Measurements from ENCODE around the gene TDP2. TPM values are rescaled to one million over a fixed set of nuclear protein-coding genes. Genes with fewer than 3 reads are reported as not detected.

TDP2 gene
- total RNA-seq, 1 donor from 2014 or later: 44.6 TPM

DNA sequence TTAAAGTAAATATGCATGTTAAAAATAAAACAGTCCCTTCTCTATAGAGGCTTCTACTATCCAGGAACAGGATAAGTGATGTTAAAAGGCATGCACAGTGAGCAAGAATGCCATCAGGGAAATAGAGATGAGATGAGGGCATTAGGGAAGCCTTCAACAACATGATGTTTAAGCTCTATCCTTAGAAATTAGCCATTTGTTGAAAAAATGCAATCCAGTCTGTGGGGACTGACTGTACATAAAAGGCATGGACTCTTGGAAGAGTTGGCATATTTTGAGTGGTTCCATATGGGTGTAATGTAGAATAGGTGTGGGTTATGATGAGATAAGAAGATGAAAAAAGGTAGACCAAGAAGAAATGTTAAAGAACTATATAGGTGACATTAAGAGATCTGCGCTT lies 26.5 kb downstream of the TDP2 start:
- TF ChIP-seq, protein P1, sequence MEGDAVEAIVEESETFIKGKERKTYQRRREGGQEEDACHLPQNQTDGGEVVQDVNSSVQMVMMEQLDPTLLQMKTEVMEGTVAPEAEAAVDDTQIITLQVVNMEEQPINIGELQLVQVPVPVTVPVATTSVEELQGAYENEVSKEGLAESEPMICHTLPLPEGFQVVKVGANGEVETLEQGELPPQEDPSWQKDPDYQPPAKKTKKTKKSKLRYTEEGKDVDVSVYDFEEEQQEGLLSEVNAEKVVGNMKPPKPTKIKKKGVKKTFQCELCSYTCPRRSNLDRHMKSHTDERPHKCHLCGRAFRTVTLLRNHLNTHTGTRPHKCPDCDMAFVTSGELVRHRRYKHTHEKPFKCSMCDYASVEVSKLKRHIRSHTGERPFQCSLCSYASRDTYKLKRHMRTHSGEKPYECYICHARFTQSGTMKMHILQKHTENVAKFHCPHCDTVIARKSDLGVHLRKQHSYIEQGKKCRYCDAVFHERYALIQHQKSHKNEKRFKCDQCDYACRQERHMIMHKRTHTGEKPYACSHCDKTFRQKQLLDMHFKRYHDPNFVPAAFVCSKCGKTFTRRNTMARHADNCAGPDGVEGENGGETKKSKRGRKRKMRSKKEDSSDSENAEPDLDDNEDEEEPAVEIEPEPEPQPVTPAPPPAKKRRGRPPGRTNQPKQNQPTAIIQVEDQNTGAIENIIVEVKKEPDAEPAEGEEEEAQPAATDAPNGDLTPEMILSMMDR (conservative IDR thresholded peaks at IDR 0.05): no peak
- no peak overlapping the region for H3K27ac Mint-ChIP-seq (ENCODE audit: unreplicated experiment)
- H3K27me3 Mint-ChIP-seq (ENCODE audit: low read depth): peaks cover 33% of the 10 kb centered on the region
- peaks cover 8% of the 10 kb centered on the region for H3K9me3 Mint-ChIP-seq
- no peak overlapping the region for H3K4me3 Mint-ChIP-seq
- H3K36me3 Mint-ChIP-seq (ENCODE audit: low read depth): peaks cover 2% of the 10 kb centered on the region
- peaks cover 2% of the 10 kb centered on the region for H3K4me1 Mint-ChIP-seq
- DNase-seq (ENCODE audit: low read depth, low spot score): no peak

DNA sequence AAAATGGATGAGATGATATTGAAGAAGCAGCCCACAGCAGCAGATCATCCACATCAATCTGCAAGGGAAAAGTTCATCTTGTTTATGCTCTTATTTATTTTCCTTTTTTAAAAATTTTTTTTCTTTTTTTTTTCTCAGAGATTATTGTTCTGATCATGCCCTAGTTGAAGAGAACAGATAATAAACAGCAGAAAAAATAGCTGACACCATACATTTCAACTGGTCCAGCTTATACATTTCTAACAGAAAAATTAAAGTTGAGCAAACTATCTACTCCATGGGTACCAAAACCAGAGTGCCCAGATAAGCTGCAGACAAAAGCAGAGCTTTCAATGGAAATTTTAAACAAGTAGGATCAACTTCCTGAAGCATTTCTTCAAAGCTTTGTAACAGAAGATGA lies 30.0 kb downstream of the TDP2 start:
- Mint-ChIP-seq H3K27ac (ENCODE audit: unreplicated experiment) (no peak overlapping the region), H3K4me1 (no peaks in the 10 kb centered on the region), H3K9me3 (peaks cover 8% of the 10 kb centered on the region), H3K4me3 (no peak overlapping the region), H3K36me3 (ENCODE audit: low read depth) (peaks cover 2% of the 10 kb centered on the region), H3K27me3 (ENCODE audit: low read depth) (peaks cover 12% of the 10 kb centered on the region)
- DNase-seq (ENCODE audit: low read depth, low spot score): no peak
- TF ChIP-seq, protein P1 (conservative IDR thresholded peaks at IDR 0.05): no peak

DNA sequence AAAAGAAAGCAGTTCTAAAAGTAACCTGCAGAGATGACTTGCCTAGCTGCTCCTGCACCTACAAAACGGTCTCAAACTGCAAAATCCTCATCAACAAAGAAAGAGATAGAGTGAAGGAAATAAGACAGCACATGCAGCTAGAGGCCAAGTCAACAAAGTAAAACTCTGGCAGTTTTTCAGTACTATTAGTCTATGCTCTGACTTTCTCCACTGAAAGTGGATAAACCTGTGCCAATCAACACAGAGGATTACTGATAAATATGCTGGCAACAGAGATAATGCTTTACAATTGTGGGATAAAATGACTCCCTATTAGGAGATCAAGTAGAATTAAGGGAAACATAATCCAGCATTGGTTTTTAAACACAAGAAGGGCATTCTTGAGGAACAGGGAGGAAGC lies 34.1 kb downstream of the TDP2 start:
- H3K36me3 Mint-ChIP-seq (ENCODE audit: low read depth): no peaks in the 10 kb centered on the region
- peaks cover 4% of the 10 kb centered on the region for H3K9me3 Mint-ChIP-seq
- H3K4me3 Mint-ChIP-seq: no peak overlapping the region
- TF ChIP-seq, protein P1 (conservative IDR thresholded peaks at IDR 0.05): no peak
- no peak for DNase-seq (ENCODE audit: low read depth, low spot score)
- H3K4me1 Mint-ChIP-seq: peaks cover 6% of the 10 kb centered on the region
- H3K27me3 Mint-ChIP-seq (ENCODE audit: low read depth): no peaks in the 10 kb centered on the region
- no peak overlapping the region for H3K27ac Mint-ChIP-seq (ENCODE audit: unreplicated experiment)

DNA sequence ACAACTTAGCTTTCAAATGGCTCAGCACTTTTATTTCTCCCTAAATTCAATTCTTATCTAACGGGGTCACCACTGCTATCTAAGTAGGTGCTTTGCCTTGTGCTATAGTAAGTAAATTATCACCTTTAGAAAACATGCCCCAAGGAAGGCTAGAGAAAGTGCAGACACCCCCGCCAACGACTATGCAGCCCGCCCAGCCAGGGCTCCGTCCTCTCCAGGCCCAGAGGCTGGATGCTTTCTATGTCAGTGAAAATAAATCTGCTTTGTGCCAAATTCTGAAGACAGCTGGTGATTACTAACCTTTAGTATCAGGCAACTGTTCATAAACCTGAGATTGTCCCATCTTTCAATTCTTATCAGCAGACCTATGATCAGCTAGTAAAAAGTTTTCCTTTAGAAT lies 35.0 kb downstream of the TDP2 start:
- Mint-ChIP-seq H3K4me3 (no peak overlapping the region), H3K27me3 (ENCODE audit: low read depth) (no peaks in the 10 kb centered on the region), H3K4me1 (peaks cover 6% of the 10 kb centered on the region), H3K27ac (ENCODE audit: unreplicated experiment) (no peak overlapping the region), H3K9me3 (peaks cover 4% of the 10 kb centered on the region), H3K36me3 (ENCODE audit: low read depth) (no peaks in the 10 kb centered on the region)
- TF ChIP-seq, protein P1 (conservative IDR thresholded peaks at IDR 0.05): no peak
- no peak for DNase-seq (ENCODE audit: low read depth, low spot score)

DNA sequence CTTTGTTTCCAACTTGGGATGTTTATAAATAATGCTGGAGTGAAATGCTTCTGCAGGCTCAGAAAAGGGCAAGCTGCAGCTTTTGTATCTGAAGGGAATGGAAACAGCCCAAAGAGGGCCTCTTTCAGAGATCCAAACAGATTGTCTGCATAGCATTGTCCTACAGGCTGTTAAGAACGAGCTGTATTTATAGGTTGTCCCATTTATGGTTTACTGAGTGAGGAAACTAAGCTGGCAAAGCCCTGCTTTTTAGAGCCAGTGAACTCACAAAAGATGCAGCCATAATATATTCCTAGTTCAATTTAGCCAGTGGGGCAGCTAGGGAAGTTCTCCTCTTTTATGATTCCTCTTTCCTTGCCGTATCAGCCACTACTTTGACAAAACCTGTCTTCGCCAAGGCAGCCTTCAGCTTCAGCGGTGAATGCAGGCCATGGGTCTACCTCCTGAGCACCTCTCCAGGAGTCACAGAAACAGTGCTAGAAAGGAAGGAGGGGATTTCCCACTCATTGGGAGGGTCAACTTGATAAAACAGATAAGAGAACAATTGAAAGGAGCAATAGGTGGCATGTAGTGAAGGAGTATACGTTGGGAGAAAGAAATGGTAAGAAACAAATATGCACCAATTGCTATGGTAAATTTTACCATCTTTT lies 35.7 kb downstream of the TDP2 start:
- H3K4me1 Mint-ChIP-seq: peaks cover 6% of the 10 kb centered on the region
- no peak for DNase-seq (ENCODE audit: low read depth, low spot score)

More for the DNA sequence above, 35.7 kb downstream of the TDP2 start:
- Mint-ChIP-seq H3K4me3 (no peak overlapping the region), H3K27ac (ENCODE audit: unreplicated experiment) (peak overlapping the region; percentile 83), H3K9me3 (peaks cover 3% of the 10 kb centered on the region), H3K36me3 (ENCODE audit: low read depth) (no peaks in the 10 kb centered on the region), H3K27me3 (ENCODE audit: low read depth) (peaks cover 2% of the 10 kb centered on the region)
- TF ChIP-seq, protein P1 (conservative IDR thresholded peaks at IDR 0.05): no peak

All from neural crest cell (in vitro differentiated cells).